ENCODE results near the gene BORCS8. TPM values are rescaled to one million over a fixed set of nuclear protein-coding genes. Genes with fewer than 3 reads are reported as not detected.

BORCS8 gene
- total and polyA plus RNA-seq, 2 of the 4 experiments (the other 2 are of a cell fraction), result 16.7 to 33.9 TPM

DNA sequence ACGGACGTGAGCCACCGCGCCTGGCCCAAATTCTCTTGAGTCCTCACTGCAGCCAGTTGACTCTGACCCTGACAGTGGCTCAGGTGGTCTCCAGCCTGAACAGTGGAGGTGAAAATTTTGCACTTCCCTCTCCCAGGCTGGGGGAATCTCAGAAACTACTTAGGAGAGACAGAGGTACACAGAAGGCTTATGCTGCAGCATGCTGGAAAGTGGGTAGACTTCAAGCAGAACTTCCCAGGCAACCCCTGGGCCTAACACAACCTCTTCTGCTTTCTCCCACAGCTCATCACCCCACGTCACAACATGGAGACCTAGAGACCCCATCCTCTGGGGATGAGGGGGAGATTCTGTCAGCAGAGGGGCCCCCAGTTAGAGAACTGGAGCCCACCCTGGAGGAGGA, 34.3 kb upstream of the BORCS8 start:
- Histone ChIP-seq H3K79me1 (ENCODE audit: low read depth in 1 of 2, low read length in 2 of 2) (no peaks in the 10 kb centered on the region), H3K4me1 (ENCODE audit: control insufficient read depth, insufficient read depth, low read length) (no peaks in the 10 kb centered on the region), H2BK15ac (ENCODE audit: low read depth, low read length) (no peak overlapping the region), H3K9me1 (ENCODE audit: insufficient read depth, low read length) (no peaks in the 10 kb centered on the region), H3K27me3 (ENCODE audit: control insufficient read depth, insufficient read depth, low read length) (peaks cover 18% of the 10 kb centered on the region), H3K9me3 (ENCODE audit: control insufficient read depth, insufficient read depth, low read length) (no peaks in the 10 kb centered on the region), H2AFZ (replicated peaks; ENCODE audit: low read length, poor library complexity) (no peak overlapping the region), H2AK5ac (ENCODE audit: low read depth, low read length) (no peak overlapping the region), H3K14ac (replicated peaks; ENCODE audit: low read depth, low read length) (no peak overlapping the region), H3K4me2 (ENCODE audit: low read depth, low read length) (no peak overlapping the region), H3K23ac (ENCODE audit: low read depth, low read length) (no peak overlapping the region), H4K91ac (ENCODE audit: insufficient read depth, low read depth, low read length) (no peak overlapping the region), H3K9ac (ENCODE audit: low read depth, low read length) (no peak overlapping the region), H3K27ac (ENCODE audit: insufficient read depth, low read length) (no peak overlapping the region), H3K18ac (ENCODE audit: low read depth, low read length) (no peak overlapping the region), H2AK9ac (replicated peaks; ENCODE audit: low read depth, low read length, poor library complexity) (no peak overlapping the region), H4K8ac (ENCODE audit: low read depth in 2 of 2, low read length in 2 of 2) (no peak overlapping the region), H2BK120ac (ENCODE audit: low read depth, low read length) (no peak overlapping the region), H4K20me1 (ENCODE audit: insufficient read depth, low read length) (no peaks in the 10 kb centered on the region), H3K4ac (ENCODE audit: low read depth, low read length) (no peak overlapping the region), H3K4me3 (ENCODE audit: insufficient read depth, low read depth, low read length) (no peak overlapping the region), H4K5ac (ENCODE audit: low read depth, low read length) (no peak overlapping the region), H2BK5ac (ENCODE audit: low read depth, low read length, poor library complexity, severe bottlenecking) (no peak overlapping the region), H3K36me3 (ENCODE audit: control insufficient read depth, insufficient read depth, low read length) (no peaks in the 10 kb centered on the region), H2BK20ac (ENCODE audit: low read depth, low read length) (no peak overlapping the region), H3K56ac (ENCODE audit: extremely low read depth, insufficient read depth, low read length) (no peak overlapping the region)
- no TSS peak for BruUV-seq (replicated peaks)
- ChIA-PET POLR2A (ENCODE audit: unreplicated experiment) (no interaction called here), CTCF (no interaction called here)
- dilution Hi-C loops (cut with HindIII; ENCODE audit: low sequenced_read_pairs, unreplicated experiment) (no loop called here), in situ Hi-C loops (cut with MboI; ENCODE audit: low sequenced_read_pairs) (no loop called here), intact Hi-C loops (cut with micrococcal nuclease) (no loop called here)
- TF ChIP-seq RCOR1 (IDR thresholded peaks at IDR 0.05; ENCODE audit: insufficient replicate concordance, low read length), result no peak
- no peak for TF ChIP-seq SMC3 (IDR thresholded peaks at IDR 0.05; ENCODE audit: low read depth, low read length)
- no peak for TF ChIP-seq FOS (IDR thresholded peaks at IDR 0.05; ENCODE audit: low read depth, low read length)
- TF ChIP-seq, protein P1, sequence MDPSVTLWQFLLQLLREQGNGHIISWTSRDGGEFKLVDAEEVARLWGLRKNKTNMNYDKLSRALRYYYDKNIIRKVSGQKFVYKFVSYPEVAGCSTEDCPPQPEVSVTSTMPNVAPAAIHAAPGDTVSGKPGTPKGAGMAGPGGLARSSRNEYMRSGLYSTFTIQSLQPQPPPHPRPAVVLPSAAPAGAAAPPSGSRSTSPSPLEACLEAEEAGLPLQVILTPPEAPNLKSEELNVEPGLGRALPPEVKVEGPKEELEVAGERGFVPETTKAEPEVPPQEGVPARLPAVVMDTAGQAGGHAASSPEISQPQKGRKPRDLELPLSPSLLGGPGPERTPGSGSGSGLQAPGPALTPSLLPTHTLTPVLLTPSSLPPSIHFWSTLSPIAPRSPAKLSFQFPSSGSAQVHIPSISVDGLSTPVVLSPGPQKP (IDR thresholded peaks at IDR 0.05; ENCODE audit: borderline replicate concordance, low read depth, low read length), result no peak
- no peak for TF ChIP-seq NFE2L2 (IDR thresholded peaks at IDR 0.05; ENCODE audit: low read depth, low read length)
- no peak for TF ChIP-seq CHD1 (IDR thresholded peaks at IDR 0.05; ENCODE audit: low read depth, low read length)
- no peak for TF ChIP-seq MAFK (IDR thresholded peaks at IDR 0.05; ENCODE audit: low read depth, low read length)
- TF ChIP-seq, protein P2, sequence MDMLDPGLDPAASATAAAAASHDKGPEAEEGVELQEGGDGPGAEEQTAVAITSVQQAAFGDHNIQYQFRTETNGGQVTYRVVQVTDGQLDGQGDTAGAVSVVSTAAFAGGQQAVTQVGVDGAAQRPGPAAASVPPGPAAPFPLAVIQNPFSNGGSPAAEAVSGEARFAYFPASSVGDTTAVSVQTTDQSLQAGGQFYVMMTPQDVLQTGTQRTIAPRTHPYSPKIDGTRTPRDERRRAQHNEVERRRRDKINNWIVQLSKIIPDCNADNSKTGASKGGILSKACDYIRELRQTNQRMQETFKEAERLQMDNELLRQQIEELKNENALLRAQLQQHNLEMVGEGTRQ (IDR thresholded peaks at IDR 0.05; ENCODE audit: low read depth, low read length), result no peak
- TF ChIP-seq, protein P3, sequence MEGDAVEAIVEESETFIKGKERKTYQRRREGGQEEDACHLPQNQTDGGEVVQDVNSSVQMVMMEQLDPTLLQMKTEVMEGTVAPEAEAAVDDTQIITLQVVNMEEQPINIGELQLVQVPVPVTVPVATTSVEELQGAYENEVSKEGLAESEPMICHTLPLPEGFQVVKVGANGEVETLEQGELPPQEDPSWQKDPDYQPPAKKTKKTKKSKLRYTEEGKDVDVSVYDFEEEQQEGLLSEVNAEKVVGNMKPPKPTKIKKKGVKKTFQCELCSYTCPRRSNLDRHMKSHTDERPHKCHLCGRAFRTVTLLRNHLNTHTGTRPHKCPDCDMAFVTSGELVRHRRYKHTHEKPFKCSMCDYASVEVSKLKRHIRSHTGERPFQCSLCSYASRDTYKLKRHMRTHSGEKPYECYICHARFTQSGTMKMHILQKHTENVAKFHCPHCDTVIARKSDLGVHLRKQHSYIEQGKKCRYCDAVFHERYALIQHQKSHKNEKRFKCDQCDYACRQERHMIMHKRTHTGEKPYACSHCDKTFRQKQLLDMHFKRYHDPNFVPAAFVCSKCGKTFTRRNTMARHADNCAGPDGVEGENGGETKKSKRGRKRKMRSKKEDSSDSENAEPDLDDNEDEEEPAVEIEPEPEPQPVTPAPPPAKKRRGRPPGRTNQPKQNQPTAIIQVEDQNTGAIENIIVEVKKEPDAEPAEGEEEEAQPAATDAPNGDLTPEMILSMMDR (conservative IDR thresholded peaks at IDR 0.05; ENCODE audit: low read depth, low read length), result no peak
- TF ChIP-seq CEBPB (IDR thresholded peaks at IDR 0.05; ENCODE audit: low read depth, low read length), result no peak
- no peak for TF ChIP-seq BHLHE40 (IDR thresholded peaks at IDR 0.05; ENCODE audit: low read depth, low read length)
- no peak for TF ChIP-seq MAZ (IDR thresholded peaks at IDR 0.05; ENCODE audit: borderline replicate concordance, low read depth, low read length)
- TF ChIP-seq RAD21 (IDR thresholded peaks at IDR 0.05; ENCODE audit: low read length), result no peak
- TF ChIP-seq MXI1 (IDR thresholded peaks at IDR 0.05; ENCODE audit: borderline replicate concordance, low read depth, low read length), result no peak
- TF ChIP-seq RFX5 (IDR thresholded peaks at IDR 0.05; ENCODE audit: low read depth, low read length), result no peak
- DNase-seq (no peak), ATAC-seq (ENCODE audit: low read depth) (no peak)
- no CpG with 5 or more reads among the region's 5 CpGs for WGBS, 2 experiments (ENCODE audit: extremely low coverage in 2 of 2, insufficient read length in 1 of 2)

Data from IMR-90 (cell line).